Activated CD4-positive, alpha-beta T cell treated with anti-CD3 and anti-CD28 coated beads for 4 hours (primary cell): ENCODE data around the gene SCARB1.
A peak's percentile ranks its signal among the peaks of the same experiment; 100 is the strongest.
"Not testable (repeated sequence)": the region's sequence is repeated elsewhere in the genome, so short reads cannot be mapped to it uniquely, and the experiment has no call there.

Experiments used
- DNase-seq, 2 donors: peaks; one replicate each; pipeline ENCODE4 v3.0.0-alpha.2; 2020

The SCARB1 gene

GRCh38 chr12:124883263-124884130 lies 19.8 kb upstream of the SCARB1 start:
- no peak for DNase-seq

GRCh38 chr12:124881123-124881522 lies 17.5 kb upstream of the SCARB1 start:
- no peak for DNase-seq

DNA sequence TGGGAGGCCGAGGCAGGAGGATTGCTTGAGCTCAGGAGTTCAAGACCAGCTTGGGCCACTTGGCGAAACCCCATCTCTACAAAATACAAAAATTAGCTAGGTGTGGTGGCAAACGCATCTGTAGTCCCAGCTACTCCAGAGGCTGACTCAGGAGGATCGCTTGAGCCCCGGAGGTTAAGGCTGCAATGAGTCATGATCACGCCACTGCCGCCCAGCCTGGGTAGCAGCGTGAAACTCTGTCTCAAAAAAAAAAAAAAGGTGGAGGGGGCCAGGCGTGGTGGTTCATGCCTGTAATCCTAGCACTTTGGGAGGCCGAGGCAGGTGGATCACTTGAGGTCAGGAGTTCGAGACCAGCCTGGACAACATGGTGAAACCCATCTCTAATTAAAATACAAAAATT lies 16.7 kb upstream of the SCARB1 start:
- not testable (repeated sequence) for DNase-seq

- DNase-seq: no peak
Measured at GRCh38 chr12:124878795-124879516, 15.3 kb upstream of the SCARB1 start.

DNA sequence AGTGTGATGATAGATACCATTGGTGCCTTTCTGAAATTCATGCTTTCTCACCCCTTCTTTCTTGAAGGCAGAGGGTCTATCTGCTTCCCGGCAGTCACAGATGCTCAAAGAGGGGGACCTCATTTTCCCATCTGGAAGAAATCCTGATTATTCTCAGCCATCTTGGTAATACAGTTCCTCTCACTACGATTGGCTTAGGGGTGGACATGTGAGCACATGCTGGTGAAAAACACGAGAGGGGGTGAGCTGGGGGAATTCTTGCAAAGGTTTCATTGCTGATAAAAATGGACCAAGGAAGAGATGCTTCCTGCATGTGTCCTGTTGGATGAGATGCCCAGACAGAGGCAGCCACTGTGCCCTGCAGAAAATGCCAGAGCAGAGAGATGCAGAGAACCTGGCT lies 13.8 kb upstream of the SCARB1 start:
- no peak for DNase-seq

GRCh38 chr12:124876171-124876570 lies 12.5 kb upstream of the SCARB1 start:
- no peak for DNase-seq

DNA sequence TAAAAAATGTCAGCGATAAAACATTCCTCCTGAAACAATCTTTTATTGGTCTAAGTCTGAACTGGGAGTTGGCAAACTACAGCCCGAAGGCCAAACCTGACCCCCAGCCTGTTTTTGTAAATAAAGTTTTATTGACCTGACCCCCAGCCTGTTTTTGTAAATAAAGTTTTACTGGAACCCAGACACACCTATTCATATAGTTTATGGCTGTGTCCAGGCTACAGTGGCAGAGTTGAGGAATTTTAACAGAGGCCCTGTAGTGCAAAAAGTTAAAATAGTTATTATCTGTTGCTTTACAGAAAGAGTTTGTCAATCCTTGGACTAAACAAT lies 12.1 kb upstream of the SCARB1 start:
- no peak for DNase-seq

- DNase-seq: no peak
Measured at GRCh38 chr12:124874988-124875802, 11.5 kb upstream of the SCARB1 start.

DNA sequence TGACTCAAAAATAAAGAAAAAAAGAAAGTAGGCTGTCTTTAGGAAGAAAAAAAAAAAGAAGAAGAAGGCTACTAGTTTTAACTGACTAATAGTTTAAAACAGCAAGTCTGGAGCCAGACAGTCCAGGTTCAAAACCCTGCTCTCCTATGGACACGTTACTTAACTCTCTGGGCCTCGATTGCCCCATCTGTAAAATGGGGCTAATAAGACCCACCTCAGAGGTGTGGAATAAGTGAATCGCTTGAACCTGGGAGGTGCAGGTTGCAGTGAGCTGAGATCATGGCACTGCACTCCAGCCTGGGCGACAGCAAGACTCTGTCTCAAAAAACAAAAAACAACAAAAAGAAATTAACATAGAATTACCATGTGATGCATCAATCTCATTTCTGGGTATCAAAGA lies 10.5 kb upstream of the SCARB1 start:
- no peak for DNase-seq

DNA sequence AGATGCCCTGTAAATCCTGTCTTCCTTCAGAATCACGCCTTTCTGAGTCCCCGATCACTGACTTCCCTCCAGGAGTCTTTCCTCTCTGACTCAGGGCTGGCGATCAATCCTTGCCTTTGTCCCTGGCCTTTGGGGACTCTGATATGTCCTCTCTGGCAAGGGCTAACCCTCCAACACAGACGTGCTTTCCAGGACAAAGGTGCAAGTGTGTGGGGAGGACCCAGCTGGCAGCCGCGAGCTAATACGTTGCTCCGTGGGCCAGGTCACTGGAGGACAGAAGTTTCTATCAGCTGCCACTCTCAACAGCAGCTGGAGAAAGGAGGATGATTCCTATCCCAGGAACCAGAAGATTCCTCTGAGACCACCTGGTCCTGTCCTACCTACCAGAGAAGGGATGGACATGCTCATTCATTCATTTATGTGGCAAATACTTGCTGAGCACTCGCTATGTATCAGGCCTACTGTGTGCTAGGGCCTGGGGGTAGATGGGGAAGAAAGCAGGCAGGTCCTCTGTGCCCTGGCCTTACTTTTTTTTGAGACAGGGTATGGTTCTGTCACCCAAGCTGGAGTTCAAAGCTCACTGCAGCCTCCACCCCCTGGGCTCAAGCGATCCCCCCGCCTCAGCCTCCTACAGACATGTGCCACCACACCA lies 8.5 kb upstream of the SCARB1 start:
- DNase-seq: no peak

GRCh38 chr12:124871297-124871696 lies 7.6 kb upstream of the SCARB1 start:
- DNase-seq: no peak

DNA sequence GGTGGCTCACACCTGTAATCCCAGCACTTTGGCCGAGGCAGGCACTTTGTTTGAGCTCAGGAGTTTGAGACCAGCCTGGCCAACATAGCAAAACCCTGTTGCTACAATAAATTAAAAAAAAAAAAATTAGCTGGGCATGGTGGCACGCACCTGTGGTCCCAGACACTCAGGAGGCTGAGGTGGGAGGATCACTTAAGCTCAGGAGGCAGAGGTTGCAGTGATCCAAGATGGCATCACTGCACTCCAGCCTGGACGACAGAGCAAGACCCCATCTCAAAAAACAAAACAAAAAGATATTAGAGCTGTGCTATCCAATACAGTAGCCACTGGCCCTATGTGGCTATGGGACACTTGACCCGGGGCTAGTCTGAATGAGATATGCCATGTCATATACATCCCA lies 6.9 kb upstream of the SCARB1 start:
- DNase-seq: no peak

DNA sequence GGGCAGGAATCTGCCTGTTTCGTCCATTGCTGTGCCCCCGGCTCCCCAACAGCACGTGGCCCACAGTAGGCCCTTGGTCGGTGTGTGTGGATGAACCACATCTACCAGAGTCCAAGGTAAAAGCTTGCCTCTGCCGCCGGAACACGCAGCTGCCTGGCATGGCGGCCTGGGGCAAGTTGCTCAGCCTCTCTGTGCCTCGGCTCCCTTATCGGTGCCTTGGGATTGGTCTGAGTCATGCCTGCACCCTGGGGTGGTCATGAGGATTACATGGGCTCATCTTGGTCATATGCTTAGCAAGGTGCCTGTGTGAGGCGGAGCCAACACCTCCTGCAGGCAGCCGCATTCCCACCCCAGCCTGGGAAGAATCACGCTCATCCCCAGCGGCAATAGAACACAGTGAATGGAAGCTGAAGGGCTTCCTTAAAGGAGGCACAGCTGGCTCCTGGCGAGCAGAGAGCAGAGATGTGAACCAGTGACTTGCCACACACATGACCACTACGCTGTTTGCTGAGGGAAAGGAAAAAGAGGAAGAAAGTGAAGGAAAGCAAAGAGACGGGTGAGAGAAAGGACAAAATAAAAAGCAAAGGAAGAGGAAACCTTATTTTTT lies 5.5 kb upstream of the SCARB1 start:
- DNase-seq: no peak

DNA sequence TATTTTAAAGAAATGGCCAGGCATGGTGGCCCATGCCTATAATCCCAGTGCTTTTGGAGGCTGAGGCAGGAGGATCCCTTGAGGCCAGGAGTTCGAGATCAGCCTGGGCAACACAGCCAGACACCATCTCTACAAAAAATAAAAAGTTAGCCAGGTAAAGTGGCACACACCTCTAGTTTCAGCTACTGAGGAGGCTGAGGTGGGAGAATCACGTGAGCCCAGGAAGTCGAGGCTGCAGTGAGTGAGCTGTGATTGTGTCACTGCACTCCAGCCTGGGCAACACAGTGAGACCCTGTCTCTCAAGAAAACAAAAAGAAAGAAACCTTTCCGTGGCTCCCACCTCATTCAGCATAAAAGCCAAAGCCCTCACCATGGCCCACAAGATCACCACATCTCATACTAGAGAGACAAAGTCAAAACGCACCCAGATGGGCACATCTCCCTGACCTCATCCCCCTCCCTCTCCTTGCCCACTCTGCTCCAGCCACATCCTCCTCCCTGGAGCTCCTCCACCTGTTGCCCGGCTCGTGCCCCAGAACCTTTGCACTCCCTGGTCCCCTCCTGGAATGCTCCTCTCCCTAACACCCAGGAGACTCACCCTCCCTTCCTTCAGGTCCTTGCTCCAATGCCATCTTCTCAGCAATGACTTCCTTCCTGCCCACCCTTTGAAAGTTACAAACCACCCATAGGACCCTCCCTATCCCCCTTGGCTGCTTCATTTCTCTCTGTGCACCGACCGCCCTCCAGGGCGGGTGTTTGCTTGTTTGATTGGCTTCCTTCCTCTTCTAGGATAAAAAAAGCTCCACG lies 4.8 kb upstream of the SCARB1 start:
- DNase-seq: no peak

- no peak for DNase-seq
Measured at GRCh38 chr12:124867401-124867930, 3.8 kb upstream of the SCARB1 start.

- no peak for DNase-seq
Measured at GRCh38 chr12:124866883-124867400, 3.3 kb upstream of the SCARB1 start.

DNA sequence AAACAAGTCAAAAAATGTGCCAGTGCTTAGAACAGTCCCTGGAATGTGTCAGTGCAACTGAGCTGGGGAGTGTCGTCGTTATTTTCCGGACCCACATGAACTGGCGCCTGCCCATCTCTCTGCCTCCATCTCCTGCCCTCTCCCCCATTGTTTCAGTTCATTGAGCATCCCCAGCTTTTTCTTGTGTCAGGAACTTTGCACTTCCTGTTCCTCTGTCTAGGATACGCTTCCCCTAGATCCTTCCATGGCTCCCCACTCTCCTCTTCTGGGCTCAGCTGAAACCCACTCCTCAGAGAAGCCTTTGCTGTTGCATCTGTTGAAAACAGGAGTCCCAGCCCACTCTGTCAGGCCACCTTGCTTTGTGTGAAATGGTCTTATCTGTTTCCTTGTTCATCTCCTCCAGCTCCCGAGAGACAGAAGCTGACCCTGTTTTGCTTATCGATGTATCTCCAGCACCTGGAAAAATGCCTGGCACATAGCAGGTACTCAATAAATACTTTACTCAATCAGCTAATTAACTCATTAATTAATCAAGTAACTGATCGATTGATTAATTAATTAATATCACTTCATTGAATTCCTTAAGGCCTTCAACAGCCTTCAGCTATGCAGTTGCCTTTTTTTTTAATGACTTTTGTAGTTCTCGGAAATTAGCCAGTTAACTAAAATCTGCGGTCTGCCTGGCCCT lies 2.7 kb upstream of the SCARB1 start:
- no peak for DNase-seq

- DNase-seq: no peak
Measured at GRCh38 chr12:124865728-124866127, 2.1 kb upstream of the SCARB1 start.

DNA sequence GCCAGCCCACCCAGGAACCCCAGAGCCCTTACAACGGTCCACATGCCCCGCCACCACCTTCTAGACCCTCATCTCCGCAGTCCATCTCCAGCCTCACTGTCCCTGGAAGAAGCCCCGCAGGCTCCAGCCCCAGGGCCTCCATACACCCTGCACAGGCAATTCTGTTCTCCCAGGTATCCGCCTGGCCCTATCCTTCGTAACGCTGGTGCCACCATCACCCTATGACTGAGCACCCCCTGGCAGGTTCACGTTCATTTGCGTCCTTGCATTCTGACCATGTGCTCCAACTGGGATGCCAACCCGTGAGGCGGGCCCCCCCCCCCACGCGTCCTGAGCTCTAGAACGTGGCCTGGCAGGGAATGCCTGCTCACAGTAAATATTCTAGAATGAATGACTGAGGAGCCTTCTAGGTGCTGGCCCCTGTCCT lies 675 bp upstream of the SCARB1 start:
- no peak for DNase-seq

DNA sequence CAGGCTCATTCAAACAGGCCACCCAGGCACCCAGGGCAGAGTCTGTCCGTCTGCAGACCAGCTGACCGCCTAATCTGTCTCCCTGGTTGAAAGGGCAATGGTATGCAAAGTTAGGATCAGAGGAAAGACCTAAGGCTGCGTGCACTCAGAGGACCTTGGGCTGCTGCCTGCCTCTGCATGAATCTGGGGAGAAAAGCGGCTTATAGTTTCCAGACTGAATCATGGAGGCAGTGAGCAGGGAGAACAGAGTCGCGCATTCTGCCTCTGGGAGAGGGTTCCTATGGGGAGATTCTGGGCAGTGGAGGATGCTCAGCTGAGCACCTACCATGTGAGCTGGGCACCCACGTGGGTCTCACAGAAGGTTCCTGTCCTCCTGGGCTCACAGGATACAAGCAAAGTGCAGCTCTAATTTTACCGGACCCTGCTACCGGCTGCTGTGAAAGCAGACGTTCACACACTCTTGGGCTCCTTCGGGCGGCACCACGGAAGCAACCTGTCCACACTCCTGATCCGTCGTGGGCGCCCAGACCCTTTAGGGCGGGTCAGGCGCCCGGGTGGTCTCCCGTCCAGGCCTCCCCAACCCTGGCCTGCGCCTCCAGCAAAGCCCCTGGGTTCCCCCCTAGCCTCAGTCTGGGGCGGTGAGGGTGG lies 772 bp downstream of the SCARB1 start:
- DNase-seq: peak in 1 of 2 donors; percentile 4
